HG03571 (cell line): ENCODE results near the gene PCDH15.
"Not testable (repeated sequence)": the region's sequence is repeated elsewhere in the genome, so short reads cannot be mapped to it uniquely, and the experiment has no call there.

Source experiments
- ATAC-seq: cut with Tn5 transposase; IDR thresholded peaks from one replicate; pipeline ENCODE4 v1.9.1; 2021; ENCODE audit not compliant: unreplicated experiment

PCDH15 gene

DNA sequence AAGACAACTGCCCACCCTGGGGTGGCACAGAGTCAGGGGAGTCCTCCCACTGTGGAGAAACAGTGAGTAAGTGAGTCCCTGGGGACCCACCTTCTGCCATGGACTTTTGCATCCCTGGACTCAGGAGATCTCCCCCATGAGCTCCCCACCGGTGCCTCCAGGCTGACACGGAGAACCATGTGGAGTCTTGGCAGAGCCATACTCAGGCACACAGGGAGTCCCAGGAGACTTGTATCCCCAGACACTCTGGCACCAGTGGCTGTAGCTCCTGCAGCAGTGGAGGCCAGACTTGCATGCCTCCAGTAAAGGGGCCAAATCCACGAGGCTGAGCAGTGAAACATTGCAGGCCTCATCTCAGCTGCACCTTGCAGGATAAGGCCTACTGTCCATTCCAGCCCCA lies 791.4 kb downstream of the PCDH15 start:
- no peak for ATAC-seq

DNA sequence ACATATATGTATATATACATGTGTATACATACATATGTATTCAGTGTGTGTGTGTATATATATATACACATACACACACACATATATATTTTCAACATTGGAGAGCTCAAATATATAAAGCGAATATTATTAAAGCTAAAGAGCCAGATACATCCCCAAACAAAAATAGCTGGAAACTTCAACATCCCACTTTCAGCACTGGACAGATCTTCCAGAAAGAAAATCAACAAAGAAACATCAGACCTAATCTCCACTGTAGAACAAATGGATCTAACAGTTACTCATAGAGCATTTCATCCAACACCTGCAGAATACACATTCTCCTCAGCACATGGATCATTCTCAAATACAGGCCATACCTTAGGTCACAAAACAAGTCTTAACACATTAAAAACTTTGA lies 799.0 kb downstream of the PCDH15 start:
- ATAC-seq = no peak

DNA sequence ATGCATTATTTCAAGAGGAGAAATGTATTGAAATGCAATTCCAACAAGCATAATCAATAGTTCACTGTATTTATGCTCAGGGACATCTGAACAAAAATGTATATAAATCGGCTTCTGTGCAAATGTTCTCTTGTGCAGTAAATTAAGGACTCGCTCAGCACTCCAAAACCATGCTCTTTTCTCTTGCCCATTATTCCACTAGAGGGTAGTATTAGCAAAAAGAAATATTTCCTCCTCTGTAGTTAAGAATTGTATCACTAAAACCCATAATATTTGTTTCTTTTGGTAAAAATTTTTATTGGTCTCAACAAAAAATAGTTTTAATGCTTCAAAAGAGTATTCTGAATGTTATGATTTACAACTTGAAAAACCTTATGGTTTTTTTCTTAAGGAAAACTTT lies 803.1 kb downstream of the PCDH15 start:
- ATAC-seq = no peak

DNA sequence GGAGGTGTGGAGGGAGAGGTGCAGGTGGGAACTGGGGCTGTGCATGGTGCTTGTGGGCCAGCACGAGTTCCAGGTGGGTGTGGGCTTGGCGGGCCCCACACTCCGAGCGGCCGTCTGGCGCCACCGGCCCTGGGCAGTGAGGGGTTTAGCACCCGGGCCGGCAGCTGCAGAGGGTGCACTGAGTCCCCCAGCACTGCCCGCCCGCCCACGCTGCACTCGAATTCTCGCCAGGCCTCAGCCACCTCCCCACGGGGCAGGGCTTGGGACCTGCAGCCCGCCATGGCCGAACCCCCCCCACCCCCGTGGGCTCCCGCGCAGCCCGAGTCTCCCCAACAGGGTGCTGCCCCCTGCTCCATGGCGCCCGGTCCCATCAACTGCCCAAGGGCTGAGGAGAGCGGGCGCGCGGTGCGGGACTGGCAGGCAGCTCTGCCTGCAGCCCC lies 810.2 kb downstream of the PCDH15 start:
- ATAC-seq = no peak

DNA sequence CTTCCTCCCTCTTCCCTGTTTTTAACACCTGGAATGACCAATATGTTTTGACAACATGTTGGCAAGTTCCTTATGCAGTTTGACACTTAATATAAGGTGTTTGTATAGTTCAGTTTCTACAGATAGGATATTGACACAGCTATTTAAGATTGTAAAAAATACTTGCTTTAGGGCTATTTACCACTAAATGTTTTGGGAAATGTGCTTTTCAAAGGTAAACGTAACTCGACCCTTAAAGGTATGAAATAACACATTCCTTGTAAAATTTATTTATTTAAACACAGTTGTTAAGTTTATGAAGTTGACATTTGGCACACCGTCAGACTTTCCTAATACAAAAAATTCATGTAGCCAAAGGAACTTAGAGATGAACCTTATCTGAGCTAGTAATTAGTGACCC lies 817.6 kb downstream of the PCDH15 start:
- ATAC-seq = no peak

DNA sequence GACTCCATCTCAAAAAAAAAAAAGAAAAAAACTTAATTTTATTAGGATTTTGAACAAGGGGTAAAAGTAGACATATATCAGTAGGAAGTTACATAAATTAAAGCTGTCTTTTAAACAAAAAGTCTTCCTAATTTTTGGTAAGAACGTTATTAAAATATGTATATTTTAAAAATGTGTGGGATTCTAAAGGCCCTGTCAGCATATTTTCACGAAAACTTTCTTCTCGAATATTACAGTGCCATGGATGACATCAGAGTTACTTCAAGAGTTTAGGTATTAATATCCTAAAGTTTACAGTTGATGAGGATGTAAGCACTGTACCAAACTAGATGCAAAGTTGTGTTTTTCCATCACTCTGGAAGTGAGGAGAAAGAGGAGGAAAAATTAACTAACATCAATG lies 820.8 kb downstream of the PCDH15 start:
- no peak for ATAC-seq

DNA sequence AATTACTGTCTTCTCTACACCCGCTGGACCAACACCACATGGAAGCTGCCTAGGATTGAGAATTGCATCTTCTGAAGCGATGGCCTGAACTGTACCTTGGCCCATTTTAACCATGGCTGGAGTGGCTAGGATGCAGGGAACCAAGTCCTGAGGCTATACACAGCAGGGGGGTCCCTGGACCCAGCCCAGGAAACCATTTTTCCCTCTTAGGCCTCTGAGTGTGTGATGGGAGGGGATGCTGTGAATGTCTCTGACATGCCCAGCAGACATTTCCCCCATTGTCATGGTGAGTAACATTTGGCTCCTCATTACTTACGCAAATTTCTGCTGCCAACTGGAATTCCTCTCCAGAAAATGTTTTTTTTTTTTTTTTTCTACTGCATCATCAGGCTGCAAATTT lies 822.7 kb downstream of the PCDH15 start:
- no peak for ATAC-seq

DNA sequence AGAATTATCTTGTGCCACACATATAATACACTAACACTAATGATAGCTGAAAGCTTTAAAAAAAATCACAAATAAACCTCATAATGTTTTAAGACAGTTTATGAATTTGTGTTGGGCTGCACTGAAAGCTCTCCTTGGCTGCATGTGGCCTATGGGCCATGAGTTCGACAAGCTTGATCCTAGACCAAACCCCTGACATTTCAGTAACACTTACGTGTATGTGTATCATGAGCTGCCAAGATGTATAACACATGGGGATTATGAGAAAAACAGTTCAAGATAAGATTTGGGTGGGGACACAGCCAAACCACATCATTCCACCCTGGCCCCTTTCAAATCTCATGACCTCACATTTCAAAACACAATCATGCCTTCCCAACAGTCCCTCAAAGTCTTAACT lies 823.8 kb downstream of the PCDH15 start:
- ATAC-seq = no peak

DNA sequence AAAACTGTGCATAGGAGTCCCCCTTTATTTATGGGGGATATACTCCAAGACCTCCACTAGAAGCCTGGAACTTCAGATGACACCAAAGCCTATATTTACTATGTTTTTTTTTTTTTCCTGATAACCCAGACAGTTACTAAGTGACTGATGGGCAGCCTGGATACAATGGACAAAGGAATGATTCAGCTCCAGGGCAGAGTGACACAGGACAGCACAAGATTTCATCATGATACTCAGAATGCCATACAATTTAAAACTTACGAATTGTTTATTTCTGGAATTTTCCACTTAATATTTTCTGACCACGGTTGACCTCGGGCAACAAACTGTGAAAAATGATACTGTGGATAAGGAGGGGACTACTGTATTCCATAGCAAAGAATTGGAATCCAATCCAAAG lies 843.6 kb downstream of the PCDH15 start:
- no peak for ATAC-seq

DNA sequence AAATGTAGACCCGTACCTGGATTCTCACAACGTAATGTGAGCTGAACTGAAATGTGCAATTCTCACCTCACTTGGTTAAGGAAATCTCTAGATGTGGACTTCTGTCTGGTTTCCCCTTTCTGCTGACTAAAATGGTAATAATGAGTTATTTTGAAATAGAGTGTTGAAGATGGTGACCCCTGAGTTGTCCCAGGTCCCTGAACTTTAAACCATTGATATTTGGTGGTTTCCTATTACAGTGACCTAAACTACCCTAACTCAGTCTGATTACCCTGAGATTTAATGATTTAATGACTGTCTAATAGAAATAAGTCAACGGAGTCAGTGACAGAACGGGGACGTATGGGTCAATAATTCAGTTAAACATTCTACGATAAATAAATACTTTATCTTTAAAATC lies 845.9 kb downstream of the PCDH15 start:
- ATAC-seq = no peak

DNA sequence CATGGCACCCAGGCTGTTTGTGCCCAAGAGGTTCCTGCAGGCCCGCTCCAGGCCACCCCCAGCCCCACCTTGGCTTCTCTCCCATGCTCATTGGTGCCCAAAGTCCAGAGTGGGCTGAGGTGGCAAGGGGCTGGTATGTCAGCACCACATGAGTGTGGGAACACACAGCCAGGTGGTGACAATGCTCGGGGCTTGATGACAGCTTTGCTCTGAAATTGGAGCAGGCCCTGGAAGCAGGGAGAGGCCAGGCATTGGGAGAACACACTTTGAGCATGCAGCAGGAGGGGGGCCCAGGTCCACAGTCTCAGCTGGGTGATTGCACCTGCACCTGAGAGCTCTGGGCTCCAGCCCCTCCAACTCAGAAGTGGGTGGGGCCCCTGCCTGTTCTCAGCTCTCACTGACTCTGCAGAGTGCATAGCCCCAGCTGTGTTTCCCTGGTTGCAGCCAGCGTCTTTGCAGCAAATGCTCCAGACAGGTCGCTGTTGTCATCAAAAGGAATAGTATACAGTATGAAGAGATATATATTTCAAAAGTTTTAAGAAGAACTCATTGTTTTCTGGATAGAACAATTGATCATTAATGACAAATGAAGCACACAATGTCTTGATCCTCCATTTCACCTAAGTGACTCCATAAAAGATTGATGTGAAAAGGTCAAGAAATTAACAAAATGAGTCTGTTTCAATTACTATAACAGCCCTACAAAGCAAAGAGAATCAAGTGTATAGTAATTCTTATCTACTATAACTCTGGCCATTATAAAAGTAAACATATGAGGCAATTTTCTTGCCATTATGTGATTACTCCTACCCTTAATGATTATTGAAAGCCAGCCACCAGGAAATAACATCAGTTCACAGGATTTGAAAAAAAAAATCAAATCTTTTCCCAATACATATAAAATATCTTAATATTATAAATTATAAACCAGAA lies 848.1 kb downstream of the PCDH15 start:
- ATAC-seq = no peak

DNA sequence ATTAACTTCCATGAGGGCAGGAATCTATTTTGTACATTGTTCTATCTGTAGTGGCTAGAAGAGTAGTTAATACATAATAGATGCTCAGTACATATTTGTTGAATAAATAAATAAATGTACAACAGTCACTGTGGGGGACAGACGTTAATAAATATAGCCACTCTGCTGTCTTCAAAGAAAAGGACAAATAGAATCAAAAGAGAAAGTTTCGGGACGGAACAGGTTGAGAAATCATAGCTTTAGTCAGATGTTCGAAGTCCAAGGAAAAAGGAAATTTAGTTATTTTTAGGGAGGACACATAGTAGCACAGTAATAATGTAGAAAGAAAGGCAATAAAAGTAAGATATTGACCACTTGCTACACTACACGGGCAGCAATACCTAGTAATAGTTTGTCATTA lies 861.4 kb downstream of the PCDH15 start:
- ATAC-seq = no peak

DNA sequence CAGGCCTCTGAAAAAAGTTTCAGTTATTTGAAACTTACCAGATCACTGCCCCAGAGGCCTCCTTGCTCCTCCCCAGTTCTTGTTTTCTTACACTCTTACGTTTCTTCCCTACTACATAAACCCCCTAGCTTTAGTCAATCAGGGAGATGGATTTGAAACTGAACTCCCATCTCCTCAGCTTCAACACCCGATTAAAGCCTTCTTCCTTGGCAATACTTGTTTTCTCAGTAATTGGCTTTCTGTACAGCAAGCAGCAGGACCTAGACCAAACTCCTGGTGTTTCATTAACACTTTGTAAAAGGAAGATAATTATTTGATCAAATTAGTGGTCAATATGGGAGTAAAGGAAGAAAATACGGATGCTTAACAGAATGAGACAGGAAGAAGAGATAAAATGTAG lies 870.4 kb downstream of the PCDH15 start:
- no peak for ATAC-seq

DNA sequence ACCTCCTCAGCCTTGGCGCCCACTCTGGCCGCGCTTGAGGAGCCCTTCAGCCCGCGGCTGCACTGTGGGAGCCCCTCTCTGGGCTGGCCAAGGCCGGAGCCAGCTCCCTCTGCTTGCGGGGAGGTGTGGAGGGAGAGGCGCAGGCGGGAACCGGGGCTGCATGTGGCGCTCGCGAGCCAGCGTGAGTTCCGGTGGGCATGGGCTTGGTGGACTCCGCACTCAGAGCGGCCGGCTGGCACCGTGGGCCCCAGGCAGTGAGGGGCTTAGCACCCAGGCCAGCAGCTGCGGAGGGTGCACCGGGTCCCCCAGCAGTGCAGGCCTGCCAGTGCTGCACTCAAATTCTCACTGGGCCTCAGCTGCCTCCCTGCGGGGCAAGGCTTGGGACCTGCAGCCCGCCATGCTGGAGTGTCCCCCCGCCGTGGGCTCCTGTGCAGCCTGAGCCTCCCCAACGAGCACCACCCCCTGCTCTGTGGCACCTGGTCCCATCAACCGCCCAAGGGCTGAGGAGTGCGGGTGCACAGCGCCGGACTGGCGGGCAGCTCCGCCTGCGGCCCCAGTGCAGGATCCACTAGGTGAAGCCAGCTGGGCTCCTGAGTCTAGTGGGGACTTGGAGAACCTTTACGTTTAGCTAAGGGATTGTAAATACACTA lies 876.9 kb downstream of the PCDH15 start:
- ATAC-seq = not testable (repeated sequence)

DNA sequence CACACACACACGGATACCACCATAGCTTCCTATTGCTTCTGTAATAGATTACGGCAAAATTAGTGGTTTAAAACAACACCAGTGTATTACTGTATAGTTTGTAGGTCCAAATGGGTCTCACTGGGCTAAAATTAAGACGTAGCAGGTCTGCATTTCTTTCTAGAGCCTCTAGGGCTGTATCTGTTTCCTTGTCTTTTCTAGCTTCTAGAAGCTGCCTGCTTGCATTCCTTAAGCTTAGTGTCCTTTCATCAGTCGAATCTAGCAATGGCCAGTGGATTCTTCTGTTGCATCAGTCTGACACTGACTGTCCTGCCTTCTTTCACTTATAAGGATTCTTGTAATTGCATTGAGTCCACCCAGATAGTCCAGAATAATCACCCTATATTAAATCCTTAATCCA lies 882.3 kb downstream of the PCDH15 start:
- ATAC-seq = no peak

DNA sequence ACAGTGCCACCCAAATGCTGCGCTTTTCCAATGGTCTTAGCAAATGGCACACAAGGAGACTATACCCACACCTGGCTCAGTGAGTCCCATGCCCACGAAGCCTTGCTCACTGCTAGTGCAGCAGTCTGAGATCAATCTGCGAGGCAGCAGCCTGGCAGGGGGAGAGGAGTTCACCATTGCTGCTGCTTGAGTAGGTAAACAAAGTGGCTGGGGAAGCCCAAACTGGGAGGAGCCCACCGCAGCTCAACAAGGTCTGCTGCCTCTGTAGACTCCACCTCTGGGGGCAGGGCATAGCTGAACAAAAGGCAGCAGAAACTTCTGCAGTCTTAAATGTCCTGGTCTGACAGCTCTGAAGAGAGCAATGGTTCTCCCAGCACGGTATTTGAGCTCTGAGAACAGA lies 891.2 kb downstream of the PCDH15 start:
- ATAC-seq = no peak

DNA sequence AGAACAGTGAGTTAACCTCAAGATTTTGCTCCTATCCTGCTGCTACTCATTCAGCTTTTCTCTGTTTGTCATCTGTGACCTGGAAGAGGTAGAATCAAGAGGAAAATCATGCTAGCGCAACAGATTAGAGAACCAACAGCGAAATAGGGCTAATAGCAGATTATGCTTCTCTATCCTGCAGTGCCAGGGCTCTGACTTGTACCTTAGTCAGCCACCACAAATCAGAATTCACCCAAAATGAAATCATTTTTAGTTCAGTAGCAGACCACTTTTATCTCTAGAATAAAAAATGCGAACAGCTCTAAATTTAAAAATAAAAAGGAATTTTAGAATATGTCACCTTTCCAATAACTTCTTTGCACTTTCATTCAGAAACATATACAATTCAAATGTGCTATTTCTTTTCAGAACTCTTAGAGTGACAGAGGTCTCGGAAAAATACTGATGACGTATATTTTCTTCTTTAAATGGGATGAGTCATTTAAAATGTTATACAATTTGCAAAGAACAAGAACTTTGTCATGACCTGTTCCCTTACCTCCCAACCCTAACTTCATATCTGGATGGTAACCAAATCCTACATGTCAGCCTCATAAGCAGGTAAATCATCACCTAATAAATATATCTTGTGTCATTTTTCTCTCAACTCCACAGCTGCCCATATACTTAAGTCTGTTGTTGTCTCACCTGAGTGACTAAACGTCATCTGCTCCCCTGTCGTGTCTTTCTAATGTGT lies 896.4 kb downstream of the PCDH15 start:
- ATAC-seq = no peak

DNA sequence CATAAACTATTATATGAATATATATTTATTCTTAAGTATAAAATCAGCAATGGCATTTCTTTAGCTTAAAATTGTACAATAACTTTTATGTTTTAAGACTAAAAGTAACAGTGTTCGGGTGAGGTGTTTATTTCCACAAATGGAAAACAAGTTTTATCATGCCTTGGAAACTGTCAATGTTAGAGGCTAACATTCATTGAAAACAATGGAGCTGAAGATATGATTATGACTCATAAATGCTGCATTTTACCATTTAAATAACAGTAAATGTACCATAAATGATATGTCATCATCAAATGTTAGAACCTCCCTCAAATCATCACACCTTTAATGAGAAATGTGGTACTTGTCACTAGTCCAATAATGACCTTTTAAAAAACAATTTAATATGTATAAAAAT lies 897.3 kb downstream of the PCDH15 start:
- ATAC-seq = no peak

DNA sequence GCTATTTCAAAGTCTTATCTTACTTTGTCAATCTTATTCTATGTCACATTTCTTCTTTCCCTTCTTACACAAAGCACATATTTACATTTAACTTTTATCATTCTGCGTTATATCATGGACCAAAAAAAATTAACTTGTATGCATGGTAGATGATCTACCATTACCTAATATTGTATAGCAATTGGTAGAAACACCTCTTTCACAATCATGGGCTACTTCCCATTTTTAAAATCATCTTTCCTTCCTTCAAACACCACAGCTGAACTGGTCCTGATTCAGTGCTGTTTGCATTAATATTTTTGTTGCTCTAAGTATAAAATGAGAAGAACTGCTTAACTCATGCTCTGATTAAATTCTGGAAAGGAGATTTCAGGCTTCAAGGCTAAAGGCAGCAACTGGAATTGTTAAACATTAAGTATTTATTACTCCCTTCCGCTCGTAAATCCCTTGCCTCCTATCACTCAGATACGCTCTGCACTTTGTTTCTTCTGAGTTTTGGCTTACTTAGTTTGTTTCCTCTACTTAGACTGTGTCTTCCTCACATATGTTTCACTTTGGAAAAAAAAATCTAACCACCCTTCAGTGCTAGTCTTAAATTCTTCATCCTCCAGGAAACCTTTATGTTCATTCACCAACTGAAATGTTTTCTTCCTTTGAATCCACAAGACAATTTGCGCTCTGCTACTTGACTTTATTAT lies 901.4 kb downstream of the PCDH15 start:
- ATAC-seq = no peak

DNA sequence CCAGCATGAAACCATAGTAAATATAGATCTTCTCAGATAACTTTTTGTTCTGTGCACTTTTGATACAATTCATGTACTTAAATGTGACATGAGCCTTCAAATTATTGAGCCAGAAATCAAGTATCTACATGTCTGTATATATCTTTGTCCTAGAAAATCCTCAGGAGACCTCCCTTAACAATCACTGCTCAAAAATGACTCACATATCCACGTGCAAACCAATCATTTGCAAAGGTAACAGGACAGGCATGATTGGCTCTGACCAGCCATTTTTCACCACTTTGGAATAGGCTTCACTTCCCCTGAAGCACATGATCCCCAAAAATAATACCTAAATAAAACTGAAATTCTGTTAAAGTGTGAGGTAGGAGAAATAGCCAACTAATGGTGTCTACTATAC lies 902.5 kb downstream of the PCDH15 start:
- no peak for ATAC-seq

DNA sequence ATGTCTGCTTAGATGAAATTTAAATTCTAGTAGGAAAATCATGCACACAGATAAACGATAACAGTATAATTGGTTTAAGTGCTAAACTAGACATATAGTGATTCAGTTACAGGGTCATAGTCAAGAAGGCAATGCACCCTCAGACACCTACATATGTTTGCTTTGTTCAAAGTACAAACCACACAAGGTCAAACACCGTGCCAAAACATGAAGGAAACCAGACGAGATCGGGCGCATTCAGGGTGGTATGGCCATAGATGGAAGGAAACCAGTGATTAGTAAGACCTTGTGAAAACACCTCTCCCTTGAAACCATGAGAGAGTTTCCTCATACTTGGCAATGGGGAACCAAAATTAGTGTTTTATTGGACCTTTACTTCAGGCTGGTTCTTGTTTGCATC lies 906.9 kb downstream of the PCDH15 start:
- no peak for ATAC-seq
